K562 (cell line): ENCODE results near the gene DNMT1. TPM values are rescaled to one million over a fixed set of nuclear protein-coding genes. Genes with fewer than 3 reads are reported as not detected.

Experiments
- C11orf30 ChIP-seq: fragments of 450-650 bp; IDR thresholded peaks from 2 replicates; pipeline ENCODE4 v1.6.1; 2016; ENCODE audit warnings: low read depth, mild to moderate bottlenecking
- NCOA6 ChIP-seq: fragments of 450-650 bp; IDR thresholded peaks from 2 replicates; pipeline ENCODE4 v1.6.1; 2017; ENCODE audit warnings: mild to moderate bottlenecking
- NR3C1 ChIP-seq: sonication (generic); formaldehyde crosslinking; IDR thresholded peaks from 2 replicates; pipeline ENCODE4 v1.8.1; 2022; ENCODE audit warnings: missing genetic modification reagents
- RNF2 ChIP-seq: sonication (generic); IDR thresholded peaks from 2 replicates; pipeline ENCODE4 v1.6.1; 2016
- SAFB2 ChIP-seq: fragments of 200-400 bp; formaldehyde crosslinking; IDR thresholded peaks from 2 replicates; pipeline ENCODE4 v1.6.1; 2018; ENCODE audit warnings: borderline replicate concordance, low read length, low read depth, moderate library complexity; ENCODE audit not compliant: severe bottlenecking
- SETDB1 ChIP-seq: IDR thresholded peaks from one replicate; pipeline ENCODE4 v1.6.1; 2012; ENCODE audit warnings: low read length, control low read depth, inconsistent platforms
- SP1 ChIP-seq: sonication (generic); formaldehyde crosslinking; IDR thresholded peaks from 2 replicates; pipeline ENCODE4 v1.8.1; 2022; ENCODE audit warnings: mild to moderate bottlenecking, missing genetic modification reagents
- TCF3 ChIP-seq: sonication (generic); formaldehyde crosslinking; IDR thresholded peaks from 2 replicates; pipeline ENCODE4 v1.4.0; 2020; ENCODE audit warnings: mild to moderate bottlenecking, missing genetic modification reagents
- ZFP36 ChIP-seq: fragments of 150-350 bp; IDR thresholded peaks from 2 replicates; pipeline ENCODE4 v1.6.1; 2018; ENCODE audit warnings: low read length, low read depth; ENCODE audit not compliant: partially characterized antibody
- ZFX ChIP-seq: sonication (generic); formaldehyde crosslinking; IDR thresholded peaks from 2 replicates; pipeline ENCODE4 v1.8.0; 2022; ENCODE audit warnings: mild to moderate bottlenecking, missing genetic modification reagents, moderate library complexity
- ZNF408 ChIP-seq: fragments of 250-450 bp; sonication (Bioruptor Pico); IDR thresholded peaks from 2 replicates; pipeline ENCODE4 v1.4.0; 2020; ENCODE audit warnings: low read depth, mild to moderate bottlenecking, moderate library complexity
- ZNF644 ChIP-seq: fragments of 200-800 bp; sonication (Bioruptor generic); IDR thresholded peaks from 2 replicates; pipeline ENCODE4 v1.6.1; 2016; ENCODE audit warnings: low read depth, missing genetic modification characterization, missing compliant biosample characterization
- ZNF830 ChIP-seq: fragments of 250-450 bp; sonication (Bioruptor Pico); IDR thresholded peaks from 2 replicates; pipeline ENCODE4 v1.5.0; 2021; ENCODE audit warnings: mild to moderate bottlenecking
- polyA plus RNA-seq, 8 experiments: library from polyadenylated mRNA; depleted of rRNA in 4 of 8; stranded (reverse) in 5 of 8; unstranded in 3 of 8; fragments of >200 nt; fragmentation: Nextera tagmentation in 2 of 8; fragmentation: Illumina TruSeq in 1 of 8; extraction: Ambion mirVana in 2 of 8; extraction: Trizol in 1 of 8; gene quantifications; 2 replicates each; pipeline versions ENCODE4 v1.2.1 to v1.2.3, GENCODE V29; 2011 to 2014; ENCODE audit warnings: inconsistent platforms in 1 of 8, missing spikeins in 1 of 8
- total RNA-seq, 7 experiments: library from RNA; depleted of rRNA in 6 of 7; stranded (reverse); fragments of >200 nt in 6 of 7; fragmentation: Illumina TruSeq in 2 of 7; extraction: Trizol in 2 of 7; gene quantifications; 2 replicates each; pipeline versions ENCODE4 v1.2.1 to v1.2.3, GENCODE V29; 2011 to 2021; ENCODE audit warnings: low replicate concordance in 1 of 7
- TF ChIP-seq, protein P1 (sequence below), 2 experiments: fragments of 450-650 bp; formaldehyde crosslinking in 1 of 2; IDR thresholded peaks; 2 replicates each; pipeline versions ENCODE4 v1.4.0 to v1.6.1; 2014 to 2020; ENCODE audit warnings: mild to moderate bottlenecking in 2 of 2, borderline replicate concordance in 1 of 2, low read depth in 1 of 2
- TF ChIP-seq, protein P2 (sequence below), 2 experiments: fragments of 150-350 bp in 1 of 2; IDR thresholded peaks; 2 replicates each; pipeline ENCODE4 v1.6.1; 2012 to 2016; ENCODE audit warnings: low read depth in 2 of 2, low read length in 2 of 2, mild to moderate bottlenecking in 1 of 2, moderate library complexity in 1 of 2
- TF ChIP-seq, protein P3 (sequence below): sonication (generic); formaldehyde crosslinking; IDR thresholded peaks from 2 replicates; pipeline ENCODE4 v1.8.0; 2022; ENCODE audit warnings: mild to moderate bottlenecking, missing genetic modification reagents

DNMT1 gene
- total and polyA plus RNA-seq, 9 of the 15 experiments (the other 6 are each of a cell fraction or from before 2014, with no cell fraction given) = 80.1 to 271 (median 121) TPM

DNA sequence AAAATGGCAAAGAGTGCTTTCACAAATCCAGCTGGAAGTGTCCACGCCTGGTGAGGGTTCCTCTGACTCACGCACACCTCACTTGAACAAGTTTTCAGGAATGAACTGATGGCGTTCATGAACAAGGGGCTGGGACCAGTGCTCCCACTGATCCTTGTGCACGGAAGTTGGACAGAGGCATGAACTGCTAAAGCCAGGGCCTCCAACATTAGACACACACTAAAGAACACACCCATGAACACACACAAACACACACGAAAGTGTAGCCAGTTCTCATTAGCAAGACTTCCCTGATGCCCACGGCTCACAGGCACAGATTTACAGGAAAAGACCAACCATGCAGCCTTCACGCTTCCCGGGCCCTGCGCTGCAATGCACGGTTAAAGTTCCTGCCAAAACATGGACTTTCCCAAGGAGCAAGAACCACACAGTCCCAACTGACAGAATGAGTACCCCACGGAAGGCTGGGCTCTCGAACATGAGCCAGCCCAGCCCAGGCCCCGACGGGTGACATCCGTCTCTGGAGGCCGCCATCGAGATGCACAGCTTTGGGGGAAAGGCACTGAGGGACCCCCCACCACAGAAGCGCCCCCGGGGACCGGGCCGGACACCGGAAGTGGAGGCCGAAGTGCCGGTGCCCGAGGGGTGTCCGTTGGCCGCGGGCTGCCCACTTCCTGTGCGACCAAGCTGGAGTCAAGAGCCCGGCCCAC is 808 bp downstream of the DNMT1 start (continued):
- TF ChIP-seq, protein P1, sequence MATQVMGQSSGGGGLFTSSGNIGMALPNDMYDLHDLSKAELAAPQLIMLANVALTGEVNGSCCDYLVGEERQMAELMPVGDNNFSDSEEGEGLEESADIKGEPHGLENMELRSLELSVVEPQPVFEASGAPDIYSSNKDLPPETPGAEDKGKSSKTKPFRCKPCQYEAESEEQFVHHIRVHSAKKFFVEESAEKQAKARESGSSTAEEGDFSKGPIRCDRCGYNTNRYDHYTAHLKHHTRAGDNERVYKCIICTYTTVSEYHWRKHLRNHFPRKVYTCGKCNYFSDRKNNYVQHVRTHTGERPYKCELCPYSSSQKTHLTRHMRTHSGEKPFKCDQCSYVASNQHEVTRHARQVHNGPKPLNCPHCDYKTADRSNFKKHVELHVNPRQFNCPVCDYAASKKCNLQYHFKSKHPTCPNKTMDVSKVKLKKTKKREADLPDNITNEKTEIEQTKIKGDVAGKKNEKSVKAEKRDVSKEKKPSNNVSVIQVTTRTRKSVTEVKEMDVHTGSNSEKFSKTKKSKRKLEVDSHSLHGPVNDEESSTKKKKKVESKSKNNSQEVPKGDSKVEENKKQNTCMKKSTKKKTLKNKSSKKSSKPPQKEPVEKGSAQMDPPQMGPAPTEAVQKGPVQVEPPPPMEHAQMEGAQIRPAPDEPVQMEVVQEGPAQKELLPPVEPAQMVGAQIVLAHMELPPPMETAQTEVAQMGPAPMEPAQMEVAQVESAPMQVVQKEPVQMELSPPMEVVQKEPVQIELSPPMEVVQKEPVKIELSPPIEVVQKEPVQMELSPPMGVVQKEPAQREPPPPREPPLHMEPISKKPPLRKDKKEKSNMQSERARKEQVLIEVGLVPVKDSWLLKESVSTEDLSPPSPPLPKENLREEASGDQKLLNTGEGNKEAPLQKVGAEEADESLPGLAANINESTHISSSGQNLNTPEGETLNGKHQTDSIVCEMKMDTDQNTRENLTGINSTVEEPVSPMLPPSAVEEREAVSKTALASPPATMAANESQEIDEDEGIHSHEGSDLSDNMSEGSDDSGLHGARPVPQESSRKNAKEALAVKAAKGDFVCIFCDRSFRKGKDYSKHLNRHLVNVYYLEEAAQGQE (IDR thresholded peaks at IDR 0.05; ENCODE audit: borderline replicate concordance) = peak; percentile 24
- TF ChIP-seq, protein P1 (CRISPR knock-in tag; IDR thresholded peaks at IDR 0.05; ENCODE audit: low read depth) = no peak; the same call in 1 of the 2 replicates
- TF ChIP-seq C11orf30 (no peak), SAFB2 (no peak), SP1 (no peak), NCOA6 (no peak), RNF2 (no peak), ZFX (peak; percentile 64), TCF3 (CRISPR knock-in tag) (no peak), ZNF830 (CRISPR knock-in tag) (no peak), NR3C1 (CRISPR knock-in tag) (no peak), SETDB1 (no peak), ZNF408 (CRISPR knock-in tag) (no peak), ZFP36 (no peak), ZNF644 (tag) (no peak)
- TF ChIP-seq, protein P2, sequence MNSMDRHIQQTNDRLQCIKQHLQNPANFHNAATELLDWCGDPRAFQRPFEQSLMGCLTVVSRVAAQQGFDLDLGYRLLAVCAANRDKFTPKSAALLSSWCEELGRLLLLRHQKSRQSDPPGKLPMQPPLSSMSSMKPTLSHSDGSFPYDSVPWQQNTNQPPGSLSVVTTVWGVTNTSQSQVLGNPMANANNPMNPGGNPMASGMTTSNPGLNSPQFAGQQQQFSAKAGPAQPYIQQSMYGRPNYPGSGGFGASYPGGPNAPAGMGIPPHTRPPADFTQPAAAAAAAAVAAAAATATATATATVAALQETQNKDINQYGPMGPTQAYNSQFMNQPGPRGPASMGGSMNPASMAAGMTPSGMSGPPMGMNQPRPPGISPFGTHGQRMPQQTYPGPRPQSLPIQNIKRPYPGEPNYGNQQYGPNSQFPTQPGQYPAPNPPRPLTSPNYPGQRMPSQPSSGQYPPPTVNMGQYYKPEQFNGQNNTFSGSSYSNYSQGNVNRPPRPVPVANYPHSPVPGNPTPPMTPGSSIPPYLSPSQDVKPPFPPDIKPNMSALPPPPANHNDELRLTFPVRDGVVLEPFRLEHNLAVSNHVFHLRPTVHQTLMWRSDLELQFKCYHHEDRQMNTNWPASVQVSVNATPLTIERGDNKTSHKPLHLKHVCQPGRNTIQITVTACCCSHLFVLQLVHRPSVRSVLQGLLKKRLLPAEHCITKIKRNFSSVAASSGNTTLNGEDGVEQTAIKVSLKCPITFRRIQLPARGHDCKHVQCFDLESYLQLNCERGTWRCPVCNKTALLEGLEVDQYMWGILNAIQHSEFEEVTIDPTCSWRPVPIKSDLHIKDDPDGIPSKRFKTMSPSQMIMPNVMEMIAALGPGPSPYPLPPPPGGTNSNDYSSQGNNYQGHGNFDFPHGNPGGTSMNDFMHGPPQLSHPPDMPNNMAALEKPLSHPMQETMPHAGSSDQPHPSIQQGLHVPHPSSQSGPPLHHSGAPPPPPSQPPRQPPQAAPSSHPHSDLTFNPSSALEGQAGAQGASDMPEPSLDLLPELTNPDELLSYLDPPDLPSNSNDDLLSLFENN (IDR thresholded peaks at IDR 0.05; ENCODE audit: low read depth in 2 of 2, low read length in 2 of 2) = no peak
- TF ChIP-seq, protein P3, sequence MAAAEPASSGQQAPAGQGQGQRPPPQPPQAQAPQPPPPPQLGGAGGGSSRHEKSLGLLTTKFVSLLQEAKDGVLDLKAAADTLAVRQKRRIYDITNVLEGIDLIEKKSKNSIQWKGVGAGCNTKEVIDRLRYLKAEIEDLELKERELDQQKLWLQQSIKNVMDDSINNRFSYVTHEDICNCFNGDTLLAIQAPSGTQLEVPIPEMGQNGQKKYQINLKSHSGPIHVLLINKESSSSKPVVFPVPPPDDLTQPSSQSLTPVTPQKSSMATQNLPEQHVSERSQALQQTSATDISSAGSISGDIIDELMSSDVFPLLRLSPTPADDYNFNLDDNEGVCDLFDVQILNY (CRISPR knock-in tag) = no peak
